Gastrocnemius medialis (tissue), 4 donors: ENCODE results near the gene ARID4A. TPM values are rescaled to one million over a fixed set of nuclear protein-coding genes. Genes with fewer than 3 reads are reported as not detected.
A peak's percentile ranks its signal among the peaks of the same experiment; 100 is the strongest.
"Not testable (repeated sequence)": the region's sequence is repeated elsewhere in the genome, so short reads cannot be mapped to it uniquely, and the experiment has no call there.

ENCODE experiments used
- ATAC-seq, 2 donors: fragments of 150-250 bp; one replicate each; pipeline ENCODE4 v1.9.1; 2016
- DNase-seq, 2 donors: peaks; one replicate each; pipeline ENCODE4 v3.0.0-alpha.2; 2019
- H3K27ac ChIP-seq, 4 donors: fragments of 200-600 bp; sonication (generic); 1 replicate in 1 of 4; 2 replicates in 3 of 4; pipeline ENCODE4 v1.5.1; 2016 to 2018; ENCODE audit warnings: mild to moderate bottlenecking in 2 of 4, moderate library complexity in 1 of 4
- H3K27me3 ChIP-seq, 3 donors: fragments of 200-600 bp; sonication (generic) in 2 of 3; 1 replicate in 1 of 3; 2 replicates in 2 of 3; pipeline versions ENCODE4 v1.5.1 to v1.6.0; 2016 to 2019; ENCODE audit warnings: mild to moderate bottlenecking in 1 of 3, moderate library complexity in 1 of 3
- H3K36me3 ChIP-seq, 2 donors: fragments of 200-600 bp; sonication (generic) in 1 of 2; one replicate each; pipeline ENCODE4 v1.5.1; 2017 to 2018
- H3K4me1 ChIP-seq, 2 donors: fragments of 200-600 bp; sonication (generic) in 1 of 2; one replicate each; pipeline ENCODE4 v1.5.1; 2016 to 2017; ENCODE audit warnings: mild to moderate bottlenecking in 2 of 2
- H3K4me3 ChIP-seq, 4 donors: fragments of 200-600 bp; sonication (generic) in 3 of 4; 1 replicate in 1 of 4; 2 replicates in 3 of 4; pipeline ENCODE4 v1.5.1; 2016 to 2019; ENCODE audit warnings: mild to moderate bottlenecking in 2 of 4
- H3K9me3 ChIP-seq, 3 donors: fragments of 200-600 bp; sonication (generic) in 2 of 3; 1 replicate in 1 of 3; 2 replicates in 2 of 3; pipeline ENCODE4 v1.5.1; 2016 to 2019
- CTCF ChIP-seq, 5 experiments: fragments of 450-650 bp in 3 of 5; fragments of 200-600 bp in 2 of 5; sonication (generic) in 2 of 5; IDR thresholded peaks in 4 of 5; conservative IDR thresholded peaks in 1 of 5; 1 replicate in 4 of 5; 2 replicates in 1 of 5; pipeline ENCODE4 v1.5.1; 2016 to 2019; ENCODE audit warnings: antibody characterized with exemption in 5 of 5, mild to moderate bottlenecking in 3 of 5, moderate library complexity in 3 of 5
- POLR2A ChIP-seq, 2 donors: fragments of 450-650 bp; IDR thresholded peaks; one replicate each; pipeline ENCODE4 v1.6.1; 2017; ENCODE audit warnings: antibody characterized with exemption in 2 of 2, mild to moderate bottlenecking in 2 of 2, moderate library complexity in 2 of 2
- in situ Hi-C, 4 donors: fragments of 200-750 bp; cut with MboI; loops; one replicate each; pipeline versions ENCODE4 v1.15.0 to v1.8.0; 2017; ENCODE audit warnings: low sequenced_read_pairs in 4 of 4
- intact Hi-C: fragments of 100-400 bp; cut with DNase I; formaldehyde crosslinking; loops from one replicate; pipeline ENCODE4 v1.15.1; 2023; ENCODE audit warnings: low total_unique reads
- total RNA-seq, 4 donors: library from RNA; depleted of rRNA; stranded (reverse); fragments of >200 nt; gene quantifications; one replicate each; pipeline versions ENCODE4 v1.1.0 to v1.2.3, GENCODE V29; 2016

Gene ARID4A
- total RNA-seq, 4 donors from 2014 or later = 6.6 to 10.5 (median 7.1) TPM

GRCh38 chr14:58354808-58355207 lies 56.5 kb downstream of the ARID4A start:
- in situ Hi-C loops = loop anchor here in 2 of 4 donors (25.0 kb wide), 1 partner anchor 243 kb away; no protein-coding TSS in a partner anchor
- ATAC-seq = no peak
- Histone ChIP-seq H3K9me3 (no peaks in the 10 kb centered on the region), H3K27me3 (no peaks in the 10 kb centered on the region), H3K27ac (no peak overlapping the region), H3K4me1 (no peaks in the 10 kb centered on the region), H3K36me3 (peaks cover 0 to 58% of the 10 kb centered on the region in 2 donors), H3K4me3 (no peak overlapping the region)
- intact Hi-C loops = no loop called here
- DNase-seq = no peak
- TF ChIP-seq POLR2A (IDR thresholded peaks at IDR 0.05) (no peak), CTCF (IDR thresholded peaks at IDR 0.05 in 4 of 5, conservative IDR thresholded peaks at IDR 0.05 in 1 of 5) (no peak)

- DNase-seq = no peak
- no peak for ATAC-seq
- Histone ChIP-seq H3K4me1 (no peaks in the 10 kb centered on the region), H3K36me3 (peaks cover 0 to 60% of the 10 kb centered on the region in 2 donors), H3K27ac (no peak overlapping the region), H3K4me3 (no peak overlapping the region), H3K9me3 (no peaks in the 10 kb centered on the region), H3K27me3 (no peaks in the 10 kb centered on the region)
- TF ChIP-seq POLR2A (IDR thresholded peaks at IDR 0.05) = no peak
- TF ChIP-seq CTCF (IDR thresholded peaks at IDR 0.05 in 4 of 5, conservative IDR thresholded peaks at IDR 0.05 in 1 of 5) = no peak
- intact Hi-C loops (no loop called here), in situ Hi-C loops (loop anchor here in 2 of 4 donors (25.0 kb wide), 1 partner anchor 244 kb away; no protein-coding TSS in a partner anchor)
Observed at GRCh38 chr14:58356268-58356667, 57.9 kb downstream of the ARID4A start.

- intact Hi-C loops (loop anchor here (10.0 kb wide), 1 partner anchor 257 kb away; no protein-coding TSS in a partner anchor), in situ Hi-C loops (loop anchor here in 2 of 4 donors (25.0 kb wide), 1 partner anchor 250 kb away; no protein-coding TSS in a partner anchor)
- not testable (repeated sequence) for H3K4me1 ChIP-seq, H3K9me3 ChIP-seq, DNase-seq, H3K27ac ChIP-seq, H3K27me3 ChIP-seq, H3K4me3 ChIP-seq, ATAC-seq
- peaks cover 0 to 46% of the 10 kb centered on the region in 2 donors for H3K36me3 ChIP-seq
Observed at GRCh38 chr14:58362272-58362671, 63.9 kb downstream of the ARID4A start.

- TF ChIP-seq CTCF (IDR thresholded peaks at IDR 0.05 in 4 of 5, conservative IDR thresholded peaks at IDR 0.05 in 1 of 5) (peak in 1 of 5 experiments; percentile 27), POLR2A (IDR thresholded peaks at IDR 0.05) (no peak)
- no peaks in the 10 kb centered on the region for H3K9me3 ChIP-seq
- H3K27me3 ChIP-seq = no peaks in the 10 kb centered on the region
- DNase-seq = no peak
- no peak overlapping the region for H3K4me3 ChIP-seq
- in situ Hi-C loops = loop anchor here in 2 of 4 donors (25.0 kb wide), 1 partner anchor 251 kb away; no protein-coding TSS in a partner anchor
- no peak overlapping the region for H3K27ac ChIP-seq
- intact Hi-C loops = loop anchor here (10.0 kb wide), 1 partner anchor 258 kb away; no protein-coding TSS in a partner anchor
- peaks cover 0 to 53% of the 10 kb centered on the region in 2 donors for H3K36me3 ChIP-seq
- ATAC-seq = no peak
- H3K4me1 ChIP-seq = no peaks in the 10 kb centered on the region
Observed at GRCh38 chr14:58362798-58363412, 64.5 kb downstream of the ARID4A start.

- peaks cover 0 to 57% of the 10 kb centered on the region in 2 donors for H3K36me3 ChIP-seq
- H3K4me3 ChIP-seq = no peak overlapping the region
- no peaks in the 10 kb centered on the region for H3K4me1 ChIP-seq
- intact Hi-C loops (loop anchor here (10.0 kb wide), 1 partner anchor 260 kb away; no protein-coding TSS in a partner anchor), in situ Hi-C loops (loop anchor here in 2 of 4 donors (25.0 kb wide), 1 partner anchor 252 kb away; no protein-coding TSS in a partner anchor)
- H3K9me3 ChIP-seq = no peaks in the 10 kb centered on the region
- no peak for TF ChIP-seq POLR2A (IDR thresholded peaks at IDR 0.05)
- no peak for TF ChIP-seq CTCF (IDR thresholded peaks at IDR 0.05 in 4 of 5, conservative IDR thresholded peaks at IDR 0.05 in 1 of 5)
- DNase-seq (no peak), ATAC-seq (no peak)
- no peaks in the 10 kb centered on the region for H3K27me3 ChIP-seq
- no peak overlapping the region for H3K27ac ChIP-seq
Observed at GRCh38 chr14:58364316-58364715, 66.0 kb downstream of the ARID4A start.
